Stomach (tissue), 4 donors: ENCODE data around the gene CCDC148.

ENCODE experiments used
- EP300 ChIP-seq: sonication (generic); formaldehyde crosslinking; IDR thresholded peaks from one replicate; pipeline ENCODE4 v1.6.1; 2017; ENCODE audit warnings: antibody characterized with exemption
- POLR2A ChIP-seq, 4 donors: fragments of 450-650 bp; IDR thresholded peaks; one replicate each; pipeline ENCODE4 v1.6.1; 2016; ENCODE audit warnings: antibody characterized with exemption in 4 of 4, control low read depth in 2 of 4, mild to moderate bottlenecking in 1 of 4, moderate library complexity in 1 of 4
- POLR2AphosphoS5 ChIP-seq, 3 donors: sonication (generic); formaldehyde crosslinking; IDR thresholded peaks; one replicate each; pipeline ENCODE4 v1.6.1; 2016; ENCODE audit warnings: antibody characterized with exemption in 3 of 3
- TF ChIP-seq, protein P1 (sequence below), 7 experiments: fragments of 450-650 bp in 4 of 7; fragments of 200-600 bp in 3 of 7; sonication (generic) in 3 of 7; IDR thresholded peaks; one replicate each; pipeline ENCODE4 v1.5.1; 2016 to 2019; ENCODE audit warnings: antibody characterized with exemption in 7 of 7, control low read depth in 2 of 7, mild to moderate bottlenecking in 1 of 7

DNA sequence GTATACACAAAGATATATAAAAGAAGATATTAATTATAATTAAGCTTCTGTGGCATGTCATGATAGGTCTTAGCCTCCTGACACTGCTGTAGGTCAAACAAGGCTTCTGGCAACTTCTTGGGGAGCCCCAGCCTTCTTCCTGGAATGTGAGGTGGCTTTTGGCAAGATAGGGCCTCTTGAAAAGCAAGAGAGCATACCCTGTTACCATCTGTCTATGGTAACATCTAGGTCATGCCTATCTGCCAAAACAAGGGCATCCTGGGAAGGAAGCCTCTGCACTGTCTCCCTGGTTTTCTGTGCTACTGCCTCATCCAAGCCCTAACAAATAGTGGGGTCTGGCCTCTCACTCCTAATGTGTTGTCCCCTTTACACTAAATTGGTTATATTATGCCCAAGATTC is 70.9 kb downstream of the CCDC148 start:
- TF ChIP-seq, protein P1, sequence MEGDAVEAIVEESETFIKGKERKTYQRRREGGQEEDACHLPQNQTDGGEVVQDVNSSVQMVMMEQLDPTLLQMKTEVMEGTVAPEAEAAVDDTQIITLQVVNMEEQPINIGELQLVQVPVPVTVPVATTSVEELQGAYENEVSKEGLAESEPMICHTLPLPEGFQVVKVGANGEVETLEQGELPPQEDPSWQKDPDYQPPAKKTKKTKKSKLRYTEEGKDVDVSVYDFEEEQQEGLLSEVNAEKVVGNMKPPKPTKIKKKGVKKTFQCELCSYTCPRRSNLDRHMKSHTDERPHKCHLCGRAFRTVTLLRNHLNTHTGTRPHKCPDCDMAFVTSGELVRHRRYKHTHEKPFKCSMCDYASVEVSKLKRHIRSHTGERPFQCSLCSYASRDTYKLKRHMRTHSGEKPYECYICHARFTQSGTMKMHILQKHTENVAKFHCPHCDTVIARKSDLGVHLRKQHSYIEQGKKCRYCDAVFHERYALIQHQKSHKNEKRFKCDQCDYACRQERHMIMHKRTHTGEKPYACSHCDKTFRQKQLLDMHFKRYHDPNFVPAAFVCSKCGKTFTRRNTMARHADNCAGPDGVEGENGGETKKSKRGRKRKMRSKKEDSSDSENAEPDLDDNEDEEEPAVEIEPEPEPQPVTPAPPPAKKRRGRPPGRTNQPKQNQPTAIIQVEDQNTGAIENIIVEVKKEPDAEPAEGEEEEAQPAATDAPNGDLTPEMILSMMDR (IDR thresholded peaks at IDR 0.05): no peak
- TF ChIP-seq POLR2A (IDR thresholded peaks at IDR 0.05) (no peak), POLR2AphosphoS5 (IDR thresholded peaks at IDR 0.05) (no peak), EP300 (no peak)
